ENCODE data around the gene ARHGAP45. TPM values are rescaled to one million over a fixed set of nuclear protein-coding genes. Genes with fewer than 3 reads are reported as not detected.

The ARHGAP45 gene
- total and polyA plus RNA-seq, 9 of the 15 experiments (the other 6 are each of a cell fraction or from before 2014, with no cell fraction given): 0.08 to 22.1 (median 4.2) TPM

- TF ChIP-seq ZNF232 (CRISPR knock-in tag; IDR thresholded peaks at IDR 0.05) (no peak), PBX2 (CRISPR knock-in tag; IDR thresholded peaks at IDR 0.05; ENCODE audit: low read depth) (no peak), PBX2 (tag; conservative IDR thresholded peaks at IDR 0.05; ENCODE audit: low read depth) (no peak), ZBTB33 (CRISPR knock-in tag; IDR thresholded peaks at IDR 0.05) (peak; percentile 4; the same call in 1 of the 2 replicates), HSF4 (CRISPR knock-in tag; IDR thresholded peaks at IDR 0.05; ENCODE audit: borderline replicate concordance) (no peak), ZNF639 (CRISPR knock-in tag; conservative IDR thresholded peaks at IDR 0.05 in 1 of 2, IDR thresholded peaks at IDR 0.05 in 1 of 2) (no peak), NFYB (IDR thresholded peaks at IDR 0.05; ENCODE audit: extremely low read depth, insufficient read length) (no peak), ZNF76 (CRISPR knock-in tag; IDR thresholded peaks at IDR 0.05; ENCODE audit: borderline replicate concordance) (no peak), SOX6 (IDR thresholded peaks at IDR 0.05) (no peak), ZFX (CRISPR knock-in tag; IDR thresholded peaks at IDR 0.05) (no peak), ZNF668 (CRISPR knock-in tag; IDR thresholded peaks at IDR 0.05) (no peak), ZNF408 (CRISPR knock-in tag; IDR thresholded peaks at IDR 0.05; ENCODE audit: low read depth) (no peak), PURB (CRISPR knock-in tag; IDR thresholded peaks at IDR 0.05; ENCODE audit: low read depth) (no peak), MCM3 (IDR thresholded peaks at IDR 0.05) (no peak)
Observed at GRCh38 chr19:1105008-1105872, 38.3 kb downstream of the ARHGAP45 start (continued).
